Neural progenitor cell (in vitro differentiated cells): Measurements from ENCODE around the gene AGPAT4.
"Not testable (repeated sequence)": the region's sequence is repeated elsewhere in the genome, so short reads cannot be mapped to it uniquely, and the experiment has no call there.

ENCODE experiments used
- EZH2phosphoT487 ChIP-seq: fragments of 200-600 bp; sonication (generic); IDR thresholded peaks from 2 replicates; pipeline ENCODE4 v1.6.1; 2017; ENCODE audit warnings: antibody characterized with exemption
- TF ChIP-seq, protein P1 (sequence below): fragments of 200-600 bp; sonication (generic); IDR thresholded peaks from 2 replicates; pipeline ENCODE4 v1.5.1; 2017; ENCODE audit warnings: antibody characterized with exemption, mild to moderate bottlenecking

DNA sequence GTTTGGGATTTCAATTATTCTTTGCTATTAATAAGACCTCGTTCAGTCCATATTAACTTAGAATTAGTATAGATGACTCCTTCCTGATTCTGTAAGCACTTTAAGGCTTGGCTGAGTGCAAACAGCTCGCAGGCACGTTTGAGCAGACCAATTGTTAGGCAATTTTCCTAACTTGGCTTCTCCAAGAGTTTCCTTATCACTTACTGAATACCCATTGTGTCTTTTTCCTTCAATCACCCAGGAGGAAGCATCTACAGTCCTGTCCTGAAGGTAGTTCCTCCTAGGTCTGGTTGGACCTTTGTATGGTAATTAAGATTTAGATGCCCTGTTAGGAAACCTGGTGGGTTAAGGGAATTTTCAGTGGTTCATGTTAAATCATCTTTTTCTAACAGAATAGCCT, 39.6 kb upstream of the AGPAT4 start:
- TF ChIP-seq, protein P1, sequence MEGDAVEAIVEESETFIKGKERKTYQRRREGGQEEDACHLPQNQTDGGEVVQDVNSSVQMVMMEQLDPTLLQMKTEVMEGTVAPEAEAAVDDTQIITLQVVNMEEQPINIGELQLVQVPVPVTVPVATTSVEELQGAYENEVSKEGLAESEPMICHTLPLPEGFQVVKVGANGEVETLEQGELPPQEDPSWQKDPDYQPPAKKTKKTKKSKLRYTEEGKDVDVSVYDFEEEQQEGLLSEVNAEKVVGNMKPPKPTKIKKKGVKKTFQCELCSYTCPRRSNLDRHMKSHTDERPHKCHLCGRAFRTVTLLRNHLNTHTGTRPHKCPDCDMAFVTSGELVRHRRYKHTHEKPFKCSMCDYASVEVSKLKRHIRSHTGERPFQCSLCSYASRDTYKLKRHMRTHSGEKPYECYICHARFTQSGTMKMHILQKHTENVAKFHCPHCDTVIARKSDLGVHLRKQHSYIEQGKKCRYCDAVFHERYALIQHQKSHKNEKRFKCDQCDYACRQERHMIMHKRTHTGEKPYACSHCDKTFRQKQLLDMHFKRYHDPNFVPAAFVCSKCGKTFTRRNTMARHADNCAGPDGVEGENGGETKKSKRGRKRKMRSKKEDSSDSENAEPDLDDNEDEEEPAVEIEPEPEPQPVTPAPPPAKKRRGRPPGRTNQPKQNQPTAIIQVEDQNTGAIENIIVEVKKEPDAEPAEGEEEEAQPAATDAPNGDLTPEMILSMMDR = not testable (repeated sequence)
- not testable (repeated sequence) for TF ChIP-seq EZH2phosphoT487
